ENCODE results near the gene ISYNA1.
A peak's percentile ranks its signal among the peaks of the same experiment; 100 is the strongest.

Gene ISYNA1

GRCh38 chr19:18442941-18443340, 5.0 kb upstream of the ISYNA1 start:
- no peak for DNase-seq

- DNase-seq, result no peak
Observed at GRCh38 chr19:18441804-18442788, 4.2 kb upstream of the ISYNA1 start.

DNA sequence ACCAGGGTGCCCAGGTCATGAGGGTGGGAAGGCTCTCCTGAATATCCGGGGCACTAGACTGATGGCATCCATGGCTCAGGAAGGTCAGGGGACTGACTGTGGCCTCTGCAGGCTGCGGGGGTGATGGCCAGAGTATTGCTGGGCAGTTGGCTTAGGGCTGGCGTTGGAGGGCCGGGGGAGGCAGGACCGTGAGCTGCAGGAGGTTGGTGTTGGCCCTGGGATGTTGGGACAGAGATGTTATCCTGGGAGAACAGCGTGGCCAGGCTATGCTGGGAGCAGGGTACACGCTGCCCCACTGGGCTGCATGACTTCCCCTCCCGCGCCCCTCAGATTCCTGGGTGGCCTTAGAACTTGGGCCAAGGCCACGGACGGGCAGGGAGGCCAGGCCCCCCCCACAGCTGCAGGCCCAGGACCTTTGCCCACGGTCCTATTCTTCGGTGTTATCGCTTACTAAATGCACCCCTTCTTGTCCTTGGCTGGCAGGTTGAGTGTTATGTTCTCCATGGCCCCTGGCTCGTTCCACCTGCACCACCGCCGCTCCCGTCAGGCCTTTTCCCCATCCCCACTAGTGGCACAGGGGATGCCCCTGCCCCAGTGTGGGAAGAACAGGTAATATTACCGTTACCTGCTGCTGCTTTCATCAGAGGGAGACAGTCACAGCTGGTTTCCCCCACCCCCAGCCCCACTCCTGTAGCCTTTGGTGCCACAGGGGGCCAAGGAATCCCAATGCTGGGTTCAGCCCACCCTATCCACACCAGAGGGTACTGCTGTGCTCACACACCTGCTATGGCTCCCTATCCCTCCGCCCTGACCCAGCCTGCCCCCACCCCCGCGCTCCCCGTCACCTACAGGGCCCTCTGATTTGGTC, 3.2 kb upstream of the ISYNA1 start:
- no peak for DNase-seq

DNA sequence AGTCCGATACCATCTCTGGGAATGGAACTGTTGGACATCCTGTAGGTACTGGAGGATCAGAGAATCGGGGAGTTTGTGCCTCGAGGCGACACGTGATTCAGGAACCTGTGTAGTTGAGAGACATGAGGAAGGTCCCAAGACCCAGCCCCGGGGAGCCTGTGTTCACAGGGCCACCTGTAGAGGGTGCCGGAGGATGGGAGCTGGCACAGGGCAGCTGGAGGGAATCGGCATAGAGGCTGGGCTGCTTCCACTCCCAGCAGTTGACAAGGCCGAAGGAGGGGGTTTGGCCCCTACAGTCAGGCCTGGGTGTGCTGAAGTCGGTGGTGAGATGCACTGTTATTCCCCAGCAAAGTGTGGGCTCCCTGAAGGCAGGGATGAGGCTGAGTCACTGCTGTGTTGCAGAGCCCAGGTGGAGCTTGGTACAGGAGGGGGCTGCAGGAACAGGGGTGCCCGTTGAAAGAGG, 2.5 kb upstream of the ISYNA1 start:
- no peak for DNase-seq

DNA sequence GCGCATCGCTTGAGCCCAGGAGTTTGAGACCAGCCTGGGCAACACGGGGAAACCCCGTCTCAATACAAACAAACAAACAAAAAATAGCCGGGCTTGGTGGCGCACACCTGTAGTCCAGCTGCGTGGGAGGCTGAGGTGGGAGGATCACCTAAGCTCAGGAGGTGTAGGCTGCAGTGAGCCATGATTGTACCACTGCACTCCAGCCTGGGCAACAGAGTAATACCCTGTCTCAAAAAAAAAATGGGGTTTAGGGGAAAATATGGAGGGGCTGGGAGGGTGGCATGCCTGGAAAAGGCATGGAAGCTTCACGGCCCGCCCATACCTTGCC, 1.9 kb upstream of the ISYNA1 start:
- DNase-seq, result no peak

- DNase-seq, result no peak
Observed at GRCh38 chr19:18439025-18439909, 1.3 kb upstream of the ISYNA1 start.

DNA sequence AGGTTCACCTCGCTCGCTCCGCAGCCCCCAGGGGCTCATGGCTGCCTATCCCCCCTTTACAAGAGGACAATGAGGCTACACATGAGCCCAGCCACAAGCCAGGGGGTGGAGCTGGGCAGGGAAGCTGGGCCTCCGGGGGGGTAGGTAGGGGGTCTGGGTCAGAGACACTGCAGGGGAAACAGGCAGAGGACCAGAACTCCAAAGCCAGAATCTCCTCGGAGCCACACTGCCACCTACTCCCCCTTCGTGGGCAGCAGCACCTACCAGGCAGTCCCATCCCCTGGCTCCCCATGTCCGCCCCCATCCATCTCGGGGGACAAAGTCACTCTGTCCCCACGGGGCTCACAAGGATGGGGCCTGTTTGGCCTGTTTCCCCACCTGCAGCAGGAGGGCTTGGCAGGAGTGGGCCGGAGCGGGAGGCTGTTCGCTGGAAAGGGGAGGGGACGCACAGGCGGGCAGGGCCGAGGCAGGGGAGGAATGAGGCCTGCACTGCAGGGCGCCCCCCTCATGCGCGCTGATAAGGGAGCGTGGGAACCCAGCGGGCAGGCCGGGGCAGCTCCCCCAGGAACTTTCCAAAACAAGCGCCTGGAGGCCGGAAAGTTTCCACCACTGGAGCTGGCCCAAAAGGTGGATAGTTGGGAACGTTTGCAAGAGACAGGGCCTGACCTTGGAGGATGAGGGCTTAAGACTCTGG, 545 bp upstream of the ISYNA1 start:
- peak; percentile 26 for DNase-seq

- DNase-seq, result peak; percentile 82
Observed at GRCh38 chr19:18436671-18437490, 1.1 kb downstream of the ISYNA1 start.

- no peak for DNase-seq
Observed at GRCh38 chr19:18435842-18436670, 1.9 kb downstream of the ISYNA1 start.

- no peak for DNase-seq
Observed at GRCh38 chr19:18435178-18435841, 2.6 kb downstream of the ISYNA1 start.

DNA sequence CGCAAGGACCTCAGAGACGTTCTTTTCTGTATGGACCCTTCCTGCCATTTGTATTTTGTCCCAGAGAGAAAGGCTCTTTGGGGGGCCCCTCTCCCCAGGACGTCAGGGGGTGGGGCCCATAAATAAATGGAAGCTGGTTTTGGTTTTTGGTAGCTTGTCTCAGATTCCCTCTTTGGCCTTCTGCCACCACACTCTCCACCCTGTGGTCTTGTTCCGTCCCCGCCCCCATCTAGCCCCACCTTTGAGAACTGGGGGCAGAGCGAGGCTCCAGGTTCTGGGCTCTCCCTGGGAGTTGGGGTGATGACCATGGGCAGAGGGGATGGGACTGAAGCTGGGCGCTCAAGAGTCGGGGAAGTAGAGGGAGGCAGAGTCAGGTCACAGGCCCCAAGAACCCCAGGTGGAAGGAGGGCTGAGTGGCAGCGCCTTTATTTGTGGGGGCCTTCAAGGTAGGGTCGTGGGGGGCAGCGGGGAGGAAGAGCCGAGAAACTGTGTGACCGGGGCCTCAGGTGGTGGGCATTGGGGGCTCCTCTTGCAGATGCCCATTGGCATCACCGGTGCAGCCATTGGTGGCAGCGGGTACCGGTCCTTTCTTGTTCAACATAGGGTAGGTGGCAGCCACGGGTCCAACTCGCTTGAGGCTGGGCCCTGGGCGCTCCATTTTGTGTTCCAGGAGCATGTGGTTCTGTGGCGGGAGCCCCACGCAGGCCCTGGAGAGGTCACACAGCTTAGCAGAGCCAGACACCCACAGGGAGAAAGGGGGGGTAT, 3.3 kb downstream of the ISYNA1 start:
- DNase-seq, result peak; percentile 20

GRCh38 chr19:18433735-18434398, 4.1 kb downstream of the ISYNA1 start:
- peak; percentile 22 for DNase-seq

GRCh38 chr19:18433015-18433691, 4.8 kb downstream of the ISYNA1 start:
- DNase-seq, result peak; percentile 32

DNA sequence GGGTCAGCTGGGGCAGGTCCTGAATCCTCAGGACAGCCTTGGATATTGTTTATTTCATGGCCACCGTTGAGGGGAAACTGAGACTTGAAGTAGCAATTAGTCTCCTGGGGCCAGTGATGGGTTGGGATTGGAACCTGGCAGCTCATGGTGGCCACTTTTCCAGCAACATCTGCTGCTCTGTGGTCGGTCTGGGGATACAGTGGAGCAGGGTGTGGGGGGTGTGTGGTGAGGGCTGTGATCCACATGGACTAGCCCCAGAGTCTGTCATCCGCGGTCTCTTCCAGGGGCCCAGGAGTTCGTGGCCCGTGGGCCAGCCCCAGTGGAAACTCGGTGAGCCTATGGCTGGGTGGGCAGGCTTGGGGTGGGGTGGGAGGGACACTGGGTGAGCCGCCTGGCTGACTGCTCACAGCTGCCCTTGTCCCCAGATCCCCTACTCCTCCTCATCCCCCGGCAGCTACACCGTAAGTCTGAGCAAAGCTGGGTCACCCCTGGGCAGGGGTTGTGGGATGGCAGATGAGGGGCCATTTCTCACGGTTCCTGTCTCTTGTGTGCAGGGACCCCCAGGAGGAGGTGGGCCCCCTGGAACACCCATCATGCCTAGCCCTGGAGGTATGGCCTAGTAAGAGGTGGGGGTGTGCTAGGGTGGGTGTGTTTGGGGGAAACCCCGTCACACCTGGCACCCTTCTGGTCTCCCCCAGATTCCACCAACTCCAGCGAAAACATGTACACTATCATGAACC, 5.5 kb downstream of the ISYNA1 start:
- DNase-seq, result no peak

- no peak for DNase-seq
Observed at GRCh38 chr19:18431351-18432197, 6.4 kb downstream of the ISYNA1 start.
